ENCODE measurements around the gene AGAP1. TPM values are rescaled to one million over a fixed set of nuclear protein-coding genes. Genes with fewer than 3 reads are reported as not detected.
A peak's percentile ranks its signal among the peaks of the same experiment; 100 is the strongest.

Gene AGAP1
- total RNA-seq, 2 donors from 2014 or later = 32.8 to 34.7 TPM

- Histone ChIP-seq H3K27ac (ENCODE audit: low read depth, low read length) (no peak overlapping the region), H3K9me3 (ENCODE audit: control insufficient read depth, low read length) (peaks cover 4% of the 10 kb centered on the region), H3K9ac (ENCODE audit: extremely low read depth, low read length, poor library complexity, severe bottlenecking) (peak overlapping the region; percentile 7), H3K4me1 (ENCODE audit: control insufficient read depth, insufficient read depth, low read length) (peaks cover 5% of the 10 kb centered on the region), H3K27me3 (ENCODE audit: control insufficient read depth, insufficient read depth, low read length, poor library complexity, severe bottlenecking) (peaks cover 41% of the 10 kb centered on the region), H3K4me3 (ENCODE audit: low read length) (no peak overlapping the region), H3K36me3 (ENCODE audit: control insufficient read depth, insufficient read depth, low read length) (peaks cover 25% of the 10 kb centered on the region)
- no peak overlapping the region for H3K27ac Mint-ChIP-seq
- peaks cover 60% of the 10 kb centered on the region for H3K27me3 Mint-ChIP-seq (ENCODE audit: insufficient read depth)
- no peak for DNase-seq
- TF ChIP-seq CTCF (conservative IDR thresholded peaks at IDR 0.05) = no peak
- WGBS, 2 experiments (ENCODE audit: insufficient coverage in 1 of 2, insufficient read length in 1 of 2) = 64 to 67% methylated on average over 2 to 6 of the region's 6 CpGs
- peaks cover 19% of the 10 kb centered on the region for H3K4me1 Mint-ChIP-seq
- no peak overlapping the region for H3K4me3 Mint-ChIP-seq
- H3K36me3 Mint-ChIP-seq (ENCODE audit: low read depth) = peaks cover 48% of the 10 kb centered on the region
- H3K9me3 Mint-ChIP-seq = no peaks in the 10 kb centered on the region
Measured at GRCh38 chr2:235804676-235805075, 310.8 kb downstream of the AGAP1 start.

GRCh38 chr2:235806986-235807750 is 313.3 kb downstream of the AGAP1 start:
- peak; percentile 82 for DNase-seq
- H3K27ac Mint-ChIP-seq = no peak overlapping the region
- H3K9me3 Mint-ChIP-seq = no peaks in the 10 kb centered on the region
- Histone ChIP-seq H3K27me3 (ENCODE audit: control insufficient read depth, insufficient read depth, low read length, poor library complexity, severe bottlenecking) (peaks cover 44% of the 10 kb centered on the region), H3K27ac (ENCODE audit: low read depth, low read length) (no peak overlapping the region), H3K4me1 (ENCODE audit: control insufficient read depth, insufficient read depth, low read length) (peaks cover 5% of the 10 kb centered on the region), H3K36me3 (ENCODE audit: control insufficient read depth, insufficient read depth, low read length) (peaks cover 24% of the 10 kb centered on the region), H3K9me3 (ENCODE audit: control insufficient read depth, low read length) (peaks cover 4% of the 10 kb centered on the region), H3K4me3 (ENCODE audit: low read length) (no peak overlapping the region), H3K9ac (ENCODE audit: extremely low read depth, low read length, poor library complexity, severe bottlenecking) (no peak overlapping the region)
- no peak overlapping the region for H3K4me3 Mint-ChIP-seq
- H3K36me3 Mint-ChIP-seq (ENCODE audit: low read depth) = peaks cover 52% of the 10 kb centered on the region
- H3K27me3 Mint-ChIP-seq (ENCODE audit: insufficient read depth) = peaks cover 79% of the 10 kb centered on the region
- TF ChIP-seq CTCF (conservative IDR thresholded peaks at IDR 0.05) = no peak
- H3K4me1 Mint-ChIP-seq = peaks cover 36% of the 10 kb centered on the region
- WGBS, 2 experiments (ENCODE audit: insufficient coverage in 1 of 2, insufficient read length in 1 of 2) = 73 to 79% methylated on average over 17 to 29 of the region's 29 CpGs

- H3K27me3 ChIP-seq (ENCODE audit: control insufficient read depth, insufficient read depth, low read length, poor library complexity, severe bottlenecking) = peaks cover 44% of the 10 kb centered on the region
- Mint-ChIP-seq H3K4me1 (peaks cover 36% of the 10 kb centered on the region), H3K9me3 (no peaks in the 10 kb centered on the region), H3K36me3 (ENCODE audit: low read depth) (peaks cover 64% of the 10 kb centered on the region), H3K4me3 (no peak overlapping the region), H3K27ac (no peak overlapping the region), H3K27me3 (ENCODE audit: insufficient read depth) (peaks cover 91% of the 10 kb centered on the region)
- no peaks in the 10 kb centered on the region for H3K9me3 ChIP-seq (ENCODE audit: control insufficient read depth, low read length)
- peaks cover 5% of the 10 kb centered on the region for H3K4me1 ChIP-seq (ENCODE audit: control insufficient read depth, insufficient read depth, low read length)
- H3K27ac ChIP-seq (ENCODE audit: low read depth, low read length) = no peak overlapping the region
- TF ChIP-seq CTCF (conservative IDR thresholded peaks at IDR 0.05) = no peak
- 94 to 97% methylated on average over 5 to 10 of the region's 10 CpGs for WGBS, 2 experiments (ENCODE audit: insufficient coverage in 1 of 2, insufficient read length in 1 of 2)
- H3K36me3 ChIP-seq (ENCODE audit: control insufficient read depth, insufficient read depth, low read length) = peaks cover 24% of the 10 kb centered on the region
- H3K9ac ChIP-seq (ENCODE audit: extremely low read depth, low read length, poor library complexity, severe bottlenecking) = no peak overlapping the region
- H3K4me3 ChIP-seq (ENCODE audit: low read length) = no peak overlapping the region
- no peak for DNase-seq
Measured at GRCh38 chr2:235808366-235808765, 314.5 kb downstream of the AGAP1 start.

All from endodermal cell (in vitro differentiated cells).